Neural progenitor cell (in vitro differentiated cells): ENCODE measurements around the gene MMP25. TPM values are rescaled to one million over a fixed set of nuclear protein-coding genes. Genes with fewer than 3 reads are reported as not detected.

ENCODE experiments used
- DNase-seq: peaks from one replicate; pipeline ENCODE4 v3.0.0-alpha.2; 2016; ENCODE audit warnings: low spot score
- H2AFZ ChIP-seq: fragments of 200-600 bp; sonication (generic); replicated peaks from 2 replicates; pipeline ENCODE4 v1.6.1; 2016; ENCODE audit warnings: antibody characterized with exemption
- H3F3A ChIP-seq: fragments of 200-600 bp; sonication (generic); 2 replicates; pipeline ENCODE4 v1.6.1; 2016; ENCODE audit warnings: antibody characterized with exemption, low read depth
- H3K27ac ChIP-seq: fragments of 200-600 bp; sonication (generic); 2 replicates; pipeline ENCODE4 v1.5.1; 2016; ENCODE audit warnings: mild to moderate bottlenecking
- H3K27me3 ChIP-seq: fragments of 200-600 bp; sonication (generic); 2 replicates; pipeline ENCODE4 v1.6.1; 2016; ENCODE audit warnings: mild to moderate bottlenecking, moderate library complexity
- H3K36me3 ChIP-seq: fragments of 200-600 bp; sonication (generic); 2 replicates; pipeline ENCODE4 v1.5.1; 2016
- H3K4me1 ChIP-seq: fragments of 200-600 bp; sonication (generic); 2 replicates; pipeline ENCODE4 v1.6.1; 2016; ENCODE audit warnings: mixed run types
- H3K4me2 ChIP-seq: fragments of 200-600 bp; sonication (generic); 2 replicates; pipeline ENCODE4 v1.6.1; 2016
- H3K4me3 ChIP-seq: fragments of 200-600 bp; sonication (generic); 2 replicates; pipeline ENCODE4 v1.5.1; 2016
- H3K79me2 ChIP-seq: fragments of 200-600 bp; sonication (generic); 2 replicates; pipeline ENCODE4 v1.6.1; 2016; ENCODE audit warnings: low read depth
- H3K9ac ChIP-seq: fragments of 200-600 bp; sonication (generic); 2 replicates; pipeline ENCODE4 v1.6.1; 2016
- H3K9me3 ChIP-seq: fragments of 200-600 bp; sonication (generic); 2 replicates; pipeline ENCODE4 v1.5.1; 2016; ENCODE audit warnings: low read depth
- H4K20me1 ChIP-seq: fragments of 200-600 bp; sonication (generic); 2 replicates; pipeline ENCODE4 v1.6.1; 2016; ENCODE audit warnings: low read depth
- H3K27ac Mint-ChIP-seq: 3 replicates; pipeline ENCODE4 v1.8.0; 2021; ENCODE audit warnings: mixed read lengths
- H3K27me3 Mint-ChIP-seq: 2 replicates; pipeline ENCODE4 v1.8.0; 2022; ENCODE audit warnings: low read depth, mild to moderate bottlenecking, inconsistent platforms, moderate library complexity, mixed read lengths; ENCODE audit not compliant: insufficient read depth
- H3K36me3 Mint-ChIP-seq: 3 replicates; pipeline ENCODE4 v1.8.0; 2021; ENCODE audit warnings: mixed read lengths
- H3K4me1 Mint-ChIP-seq: 3 replicates; pipeline ENCODE4 v1.8.0; 2021; ENCODE audit warnings: mixed read lengths
- H3K4me3 Mint-ChIP-seq: 3 replicates; pipeline ENCODE4 v1.8.0; 2021; ENCODE audit warnings: mild to moderate bottlenecking, moderate library complexity, mixed read lengths
- H3K9me3 Mint-ChIP-seq: 3 replicates; pipeline ENCODE4 v1.8.0; 2020; ENCODE audit warnings: mixed read lengths
- CTCF ChIP-seq: fragments of 200-600 bp; sonication (generic); IDR thresholded peaks from 2 replicates; pipeline ENCODE4 v1.5.1; 2017; ENCODE audit warnings: antibody characterized with exemption, mild to moderate bottlenecking
- EZH2 ChIP-seq: fragments of 200-600 bp; sonication (generic); IDR thresholded peaks from 2 replicates; pipeline ENCODE4 v1.6.1; 2017; ENCODE audit warnings: antibody characterized with exemption, mild to moderate bottlenecking, moderate library complexity
- EZH2phosphoT487 ChIP-seq: fragments of 200-600 bp; sonication (generic); IDR thresholded peaks from 2 replicates; pipeline ENCODE4 v1.6.1; 2017; ENCODE audit warnings: antibody characterized with exemption
- total RNA-seq: library from RNA; depleted of rRNA; stranded (reverse); fragments of >200 nt; gene quantifications from 2 replicates; pipeline ENCODE4 v1.2.3, GENCODE V29; 2015; ENCODE audit warnings: low replicate concordance

Gene MMP25
- total RNA-seq, 1 donor from 2014 or later = 0.58 TPM

DNA sequence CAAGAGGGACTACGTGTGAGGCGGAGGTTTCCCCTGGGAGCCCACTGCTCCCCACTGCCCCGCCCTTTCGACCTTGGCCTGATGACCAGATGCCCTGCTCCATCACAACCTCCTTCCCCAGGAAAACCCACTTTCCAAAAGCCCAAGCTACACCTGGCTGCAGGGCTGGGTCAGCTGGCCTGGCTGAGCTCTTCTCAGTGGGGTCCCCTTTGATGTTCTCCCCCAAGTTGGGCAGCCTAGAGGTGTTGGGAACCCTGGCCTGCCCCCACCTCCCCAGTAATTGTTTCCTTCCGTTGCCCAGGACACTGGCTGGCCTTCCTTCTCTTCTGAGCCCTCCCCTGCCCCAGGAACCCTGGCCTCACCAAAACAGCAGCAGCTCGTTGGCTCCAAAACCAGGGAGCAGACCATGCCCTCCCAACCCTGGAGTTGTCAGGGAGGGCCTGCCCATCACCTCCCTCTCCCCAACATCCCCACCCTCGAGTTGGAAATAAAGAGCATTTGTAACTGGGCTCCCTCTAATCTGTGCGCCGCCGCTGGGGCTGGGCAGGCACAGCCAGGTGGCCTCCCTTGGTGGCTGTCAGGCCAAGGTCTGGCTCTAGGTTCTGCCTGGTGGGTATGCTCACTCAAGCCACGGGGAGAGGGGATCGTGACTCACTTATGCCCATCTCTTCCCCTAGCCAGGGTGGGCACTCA is 32.2 kb upstream of the MMP25 start:
- H3K9ac ChIP-seq = no peak overlapping the region
- H3K4me1 ChIP-seq = peaks cover 24% of the 10 kb centered on the region
- no peak overlapping the region for H3K27ac ChIP-seq
- DNase-seq = no peak
- H3K4me2 ChIP-seq = no peak overlapping the region
- no peaks in the 10 kb centered on the region for H3K36me3 ChIP-seq
- H3F3A ChIP-seq = peaks cover 44% of the 10 kb centered on the region
- no peak overlapping the region for H3K27ac Mint-ChIP-seq
- H2AFZ ChIP-seq = no peak overlapping the region
- H3K4me1 Mint-ChIP-seq = peaks cover 35% of the 10 kb centered on the region
- H3K9me3 ChIP-seq = no peaks in the 10 kb centered on the region
- H3K4me3 ChIP-seq = no peak overlapping the region
- peaks cover 52% of the 10 kb centered on the region for H3K27me3 ChIP-seq
- no peak overlapping the region for H3K4me3 Mint-ChIP-seq
- H4K20me1 ChIP-seq = peaks cover 41% of the 10 kb centered on the region
- H3K36me3 Mint-ChIP-seq = peaks cover 2% of the 10 kb centered on the region
- peaks cover 27% of the 10 kb centered on the region for H3K27me3 Mint-ChIP-seq
- no peaks in the 10 kb centered on the region for H3K9me3 Mint-ChIP-seq
- peaks cover 22% of the 10 kb centered on the region for H3K79me2 ChIP-seq
- TF ChIP-seq EZH2 (no peak), EZH2phosphoT487 (no peak), CTCF (no peak)

DNA sequence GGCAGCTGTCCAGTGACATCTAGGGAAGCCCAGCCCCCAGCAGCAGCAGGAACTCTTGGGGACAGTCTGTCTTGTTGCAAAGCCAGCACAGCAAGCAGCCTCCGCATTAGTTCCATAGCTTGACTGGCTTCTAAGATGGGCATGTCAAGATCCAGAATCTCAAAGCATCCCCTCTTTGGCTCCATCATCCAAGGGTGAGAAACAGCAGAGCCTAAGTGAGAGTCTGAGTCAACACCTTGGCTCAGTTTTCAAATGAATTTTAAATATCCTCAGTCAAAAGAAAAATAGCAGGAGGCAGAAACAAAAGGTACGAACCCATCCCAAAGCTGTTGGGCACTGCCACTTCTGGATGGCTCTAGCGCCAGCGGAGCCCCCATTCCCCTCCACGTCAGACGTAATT is 31.4 kb upstream of the MMP25 start:
- Histone ChIP-seq H3F3A (peaks cover 44% of the 10 kb centered on the region), H3K79me2 (peaks cover 22% of the 10 kb centered on the region), H3K27me3 (peaks cover 53% of the 10 kb centered on the region), H3K4me1 (peaks cover 19% of the 10 kb centered on the region), H3K4me2 (no peak overlapping the region), H3K36me3 (no peaks in the 10 kb centered on the region), H3K9ac (no peak overlapping the region), H4K20me1 (peaks cover 41% of the 10 kb centered on the region), H3K4me3 (no peak overlapping the region), H3K9me3 (no peaks in the 10 kb centered on the region), H3K27ac (no peak overlapping the region), H2AFZ (no peak overlapping the region)
- H3K4me1 Mint-ChIP-seq = peaks cover 38% of the 10 kb centered on the region
- no peak for DNase-seq
- no peak overlapping the region for H3K4me3 Mint-ChIP-seq
- peaks cover 33% of the 10 kb centered on the region for H3K27me3 Mint-ChIP-seq
- H3K36me3 Mint-ChIP-seq = peaks cover 2% of the 10 kb centered on the region
- TF ChIP-seq EZH2 (no peak), CTCF (no peak), EZH2phosphoT487 (no peak)
- H3K9me3 Mint-ChIP-seq = no peaks in the 10 kb centered on the region
- H3K27ac Mint-ChIP-seq = no peak overlapping the region

DNA sequence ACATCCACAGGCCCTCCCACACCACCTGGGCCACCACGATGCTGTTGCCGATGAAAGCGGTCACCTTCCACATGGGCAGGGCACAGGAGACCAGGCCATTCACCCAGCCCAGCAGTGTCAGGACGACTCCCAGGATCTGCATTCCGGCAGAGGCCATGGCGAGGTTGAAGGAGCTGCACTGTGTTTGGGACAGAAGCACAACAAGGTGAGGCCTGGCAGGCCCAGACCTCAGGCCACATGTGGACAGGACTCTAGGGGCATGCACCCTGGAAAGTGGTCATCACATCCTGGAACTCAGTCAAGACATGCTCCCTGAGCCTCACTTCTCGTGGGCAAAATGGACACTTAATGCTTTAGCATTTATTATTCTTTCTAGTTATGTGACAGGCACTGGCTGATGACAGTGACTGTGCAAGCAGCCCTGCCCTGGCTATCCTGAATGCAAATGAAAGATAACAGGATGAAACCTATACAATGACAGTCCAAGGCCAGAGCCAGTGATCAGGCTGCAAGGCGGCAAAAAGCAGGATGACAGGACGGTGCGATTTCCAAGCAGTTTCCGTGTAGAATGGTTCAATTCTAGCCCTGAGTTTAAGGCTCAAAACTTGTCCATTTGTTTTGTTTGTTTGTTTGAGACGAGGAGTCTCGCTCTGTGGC is 30.4 kb upstream of the MMP25 start:
- H3K9me3 Mint-ChIP-seq = no peaks in the 10 kb centered on the region
- H3K36me3 Mint-ChIP-seq = peaks cover 2% of the 10 kb centered on the region
- H3K27ac Mint-ChIP-seq = no peak overlapping the region
- H4K20me1 ChIP-seq = peaks cover 48% of the 10 kb centered on the region
- no peaks in the 10 kb centered on the region for H3K36me3 ChIP-seq
- no peak for TF ChIP-seq CTCF
- H3K9me3 ChIP-seq = no peaks in the 10 kb centered on the region
- peaks cover 45% of the 10 kb centered on the region for H3F3A ChIP-seq
- H3K4me1 ChIP-seq = peaks cover 16% of the 10 kb centered on the region
- H2AFZ ChIP-seq = no peak overlapping the region
- no peak overlapping the region for H3K4me2 ChIP-seq
- DNase-seq = no peak
- H3K27me3 ChIP-seq = peaks cover 59% of the 10 kb centered on the region
- no peak overlapping the region for H3K9ac ChIP-seq
- peak overlapping the region; percentile 75 for H3K4me3 Mint-ChIP-seq
- no peak overlapping the region for H3K27ac ChIP-seq
- no peak overlapping the region for H3K4me3 ChIP-seq
- H3K4me1 Mint-ChIP-seq = peaks cover 38% of the 10 kb centered on the region
- peaks cover 34% of the 10 kb centered on the region for H3K27me3 Mint-ChIP-seq
- H3K79me2 ChIP-seq = peaks cover 22% of the 10 kb centered on the region
